ENCODE results near the gene C16orf87. TPM values are rescaled to one million over a fixed set of nuclear protein-coding genes. Genes with fewer than 3 reads are reported as not detected.

C16orf87 gene
- total RNA-seq, 1 donor from 2014 or later, result 8.2 TPM

- peaks cover 11% of the 10 kb centered on the region for H3K27me3 ChIP-seq
- no peaks in the 10 kb centered on the region for H3K9me3 ChIP-seq
- intact Hi-C loops (cut with DNase I), result no loop called here
- H3K36me3 ChIP-seq, result no peaks in the 10 kb centered on the region
- no peaks in the 10 kb centered on the region for H3K4me1 ChIP-seq
- H3K27ac ChIP-seq, result no peak overlapping the region
- no peak for TF ChIP-seq CTCF (IDR thresholded peaks at IDR 0.05)
- no peak for DNase-seq
- H3K4me3 ChIP-seq, result no peak overlapping the region
- no peak for ATAC-seq
Measured at GRCh38 chr16:46759309-46759708, 71.7 kb downstream of the C16orf87 start.

GRCh38 chr16:46757339-46758050 is 73.5 kb downstream of the C16orf87 start:
- ATAC-seq (peak; percentile 72), DNase-seq (no peak)
- intact Hi-C loops (cut with DNase I), result no loop called here

GRCh38 chr16:46756772-46757171 is 74.2 kb downstream of the C16orf87 start:
- Histone ChIP-seq H3K27me3 (peaks cover 11% of the 10 kb centered on the region), H3K27ac (no peak overlapping the region), H3K36me3 (no peaks in the 10 kb centered on the region), H3K9me3 (no peaks in the 10 kb centered on the region), H3K4me3 (no peak overlapping the region), H3K4me1 (no peaks in the 10 kb centered on the region)
- ATAC-seq (no peak), DNase-seq (no peak)
- no peak for TF ChIP-seq CTCF (IDR thresholded peaks at IDR 0.05)
- intact Hi-C loops (cut with DNase I), result no loop called here

More at GRCh38 chr16:46757339-46758050, 73.5 kb downstream of the C16orf87 start:
- peaks cover 11% of the 10 kb centered on the region for H3K27me3 ChIP-seq
- no peaks in the 10 kb centered on the region for H3K4me1 ChIP-seq
- no peak overlapping the region for H3K27ac ChIP-seq
- H3K4me3 ChIP-seq, result no peak overlapping the region
- no peaks in the 10 kb centered on the region for H3K36me3 ChIP-seq
- TF ChIP-seq CTCF (IDR thresholded peaks at IDR 0.05), result no peak
- H3K9me3 ChIP-seq, result no peaks in the 10 kb centered on the region

- Histone ChIP-seq H3K4me3 (no peak overlapping the region), H3K27me3 (peaks cover 6% of the 10 kb centered on the region), H3K36me3 (no peaks in the 10 kb centered on the region), H3K4me1 (no peaks in the 10 kb centered on the region), H3K27ac (no peak overlapping the region), H3K9me3 (no peaks in the 10 kb centered on the region)
- ATAC-seq (no peak), DNase-seq (no peak)
- TF ChIP-seq CTCF (IDR thresholded peaks at IDR 0.05), result no peak
- intact Hi-C loops (cut with DNase I), result no loop called here
Measured at GRCh38 chr16:46753015-46753414, 78.0 kb downstream of the C16orf87 start.

GRCh38 chr16:46751381-46751780 is 79.6 kb downstream of the C16orf87 start:
- Histone ChIP-seq H3K36me3 (no peaks in the 10 kb centered on the region), H3K27ac (no peak overlapping the region), H3K9me3 (no peaks in the 10 kb centered on the region), H3K4me3 (no peak overlapping the region), H3K4me1 (no peaks in the 10 kb centered on the region), H3K27me3 (no peaks in the 10 kb centered on the region)
- TF ChIP-seq CTCF (IDR thresholded peaks at IDR 0.05), result no peak
- DNase-seq (no peak), ATAC-seq (no peak)
- intact Hi-C loops (cut with DNase I), result no loop called here

All from upper lobe of right lung (tissue), 1 donor.